ENCODE data around the gene MNAT1.
"Not testable (repeated sequence)": the region's sequence is repeated elsewhere in the genome, so short reads cannot be mapped to it uniquely, and the experiment has no call there.

The MNAT1 gene

GRCh38 chr14:60884134-60884533 lies 149.6 kb downstream of the MNAT1 start:
- no peak for TF ChIP-seq CTCF (IDR thresholded peaks at IDR 0.05; ENCODE audit: extremely low read depth, missing control alignments)
- no peak for DNase-seq (ENCODE audit: low spot score)

GRCh38 chr14:60890636-60891035 lies 156.1 kb downstream of the MNAT1 start:
- DNase-seq (ENCODE audit: low spot score), result not testable (repeated sequence)

GRCh38 chr14:60893911-60894310 lies 159.3 kb downstream of the MNAT1 start:
- no peak for TF ChIP-seq CTCF (IDR thresholded peaks at IDR 0.05; ENCODE audit: extremely low read depth, missing control alignments)
- DNase-seq (ENCODE audit: low spot score), result no peak

- no peak for TF ChIP-seq CTCF (IDR thresholded peaks at IDR 0.05; ENCODE audit: extremely low read depth, missing control alignments)
- DNase-seq (ENCODE audit: low spot score), result no peak
These were observed 169.8 kb downstream of the MNAT1 start for GRCh38 chr14:60904381-60904780.

- TF ChIP-seq CTCF (IDR thresholded peaks at IDR 0.05; ENCODE audit: extremely low read depth, missing control alignments), result no peak
- no peak for DNase-seq (ENCODE audit: low spot score)
These were observed 171.4 kb downstream of the MNAT1 start for GRCh38 chr14:60905923-60906322.

- TF ChIP-seq CTCF (IDR thresholded peaks at IDR 0.05; ENCODE audit: extremely low read depth, missing control alignments), result no peak
- no peak for DNase-seq (ENCODE audit: low spot score)
These were observed 181.2 kb downstream of the MNAT1 start for GRCh38 chr14:60915781-60916180.

GRCh38 chr14:60922050-60922449 lies 187.5 kb downstream of the MNAT1 start:
- no peak for DNase-seq (ENCODE audit: low spot score)
- TF ChIP-seq CTCF (IDR thresholded peaks at IDR 0.05; ENCODE audit: extremely low read depth, missing control alignments), result no peak

GRCh38 chr14:60925286-60925685 lies 190.7 kb downstream of the MNAT1 start:
- no peak for DNase-seq (ENCODE audit: low spot score)
- TF ChIP-seq CTCF (IDR thresholded peaks at IDR 0.05; ENCODE audit: extremely low read depth, missing control alignments), result no peak
